Duodenal mucosa (tissue), 2 donors: ENCODE measurements around the gene MTMR1.

ENCODE experiments used
- H3K27ac ChIP-seq: one replicate; pipeline ENCODE4 v1.7.0; 2013; ENCODE audit warnings: low read depth, low read length
- H3K27me3 ChIP-seq, 2 donors: one replicate each; pipeline ENCODE4 v1.7.0; 2013; ENCODE audit warnings: low read length in 2 of 2, control low read depth in 1 of 2; ENCODE audit not compliant: insufficient read depth in 2 of 2, control insufficient read depth in 1 of 2
- H3K36me3 ChIP-seq, 2 donors: one replicate each; pipeline ENCODE4 v1.7.0; 2013; ENCODE audit warnings: low read length in 2 of 2, control low read depth in 1 of 2; ENCODE audit not compliant: insufficient read depth in 2 of 2, control insufficient read depth in 1 of 2
- H3K4me1 ChIP-seq, 2 donors: one replicate each; pipeline ENCODE4 v1.7.0; 2013; ENCODE audit warnings: low read length in 2 of 2, control low read depth in 1 of 2; ENCODE audit not compliant: insufficient read depth in 2 of 2, control insufficient read depth in 1 of 2
- H3K4me3 ChIP-seq, 2 donors: one replicate each; pipeline ENCODE4 v1.7.0; 2013; ENCODE audit warnings: low read length in 2 of 2, low read depth in 1 of 2
- H3K9ac ChIP-seq, 2 donors: one replicate each; pipeline ENCODE4 v1.7.0; 2013; ENCODE audit warnings: low read length in 2 of 2, low read depth in 1 of 2
- H3K9me3 ChIP-seq, 2 donors: one replicate each; pipeline ENCODE4 v1.7.0; 2013; ENCODE audit warnings: low read length in 2 of 2, control low read depth in 1 of 2; ENCODE audit not compliant: control insufficient read depth in 1 of 2

The MTMR1 gene

DNA sequence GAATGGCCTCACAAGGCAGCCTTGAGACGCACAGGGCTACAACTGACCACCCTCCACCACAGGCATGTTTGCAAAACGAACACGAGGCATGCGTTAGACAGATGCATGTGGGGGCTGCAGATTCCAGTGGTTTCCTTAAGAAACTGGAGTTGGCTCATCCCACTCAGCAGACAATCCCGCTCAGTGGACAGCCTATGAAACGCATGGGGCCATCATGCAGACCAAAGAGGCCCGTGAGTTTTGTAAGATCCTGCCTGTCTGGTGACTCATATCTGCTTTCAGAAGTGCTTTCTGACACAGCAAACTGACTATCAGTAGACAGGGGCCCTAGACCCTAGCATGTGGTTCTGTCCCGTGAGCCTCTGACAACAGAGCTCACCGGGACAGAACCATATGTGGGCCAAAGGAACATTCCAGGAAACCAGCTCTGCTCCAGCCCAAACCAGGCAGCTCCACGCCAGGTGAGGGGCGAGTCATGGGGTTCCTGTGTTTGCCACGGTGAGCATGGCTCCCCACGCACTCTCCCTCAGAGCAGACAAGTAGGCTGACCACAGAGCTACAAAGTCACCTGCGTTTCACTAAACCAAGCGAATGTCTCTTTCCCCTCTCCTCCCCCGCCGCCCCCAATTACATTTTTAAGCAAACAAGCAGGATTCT lies 74.4 kb downstream of the MTMR1 start:
- Histone ChIP-seq H3K4me3 (no peak overlapping the region), H3K4me1 (peaks cover 0 to 5% of the 10 kb centered on the region in 2 donors), H3K9me3 (no peaks in the 10 kb centered on the region), H3K36me3 (peaks cover 0 to 16% of the 10 kb centered on the region in 2 donors), H3K27me3 (no peaks in the 10 kb centered on the region), H3K27ac (no peak overlapping the region), H3K9ac (no peak overlapping the region)

DNA sequence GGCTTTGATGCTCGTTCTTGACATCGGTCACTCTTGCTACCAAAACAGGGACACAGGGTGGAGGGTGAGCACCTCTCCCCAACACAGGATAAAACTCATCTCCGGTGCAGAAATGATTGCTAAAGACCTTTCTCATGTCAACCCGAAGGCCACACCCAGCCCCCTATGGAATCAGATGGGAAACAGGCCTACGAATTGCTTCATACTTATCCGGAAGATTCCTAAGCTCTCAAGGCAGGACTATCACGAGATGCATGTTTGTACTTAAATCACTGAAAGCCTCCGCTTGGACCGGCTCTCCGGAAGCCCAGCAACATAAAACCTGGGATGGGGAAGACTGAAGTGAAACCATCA lies 74.9 kb downstream of the MTMR1 start:
- no peak overlapping the region for H3K9ac ChIP-seq
- no peaks in the 10 kb centered on the region for H3K9me3 ChIP-seq
- peaks cover 0 to 14% of the 10 kb centered on the region in 2 donors for H3K36me3 ChIP-seq
- H3K4me3 ChIP-seq, result no peak overlapping the region
- no peak overlapping the region for H3K27ac ChIP-seq
- H3K27me3 ChIP-seq, result no peaks in the 10 kb centered on the region
- peaks cover 0 to 5% of the 10 kb centered on the region in 2 donors for H3K4me1 ChIP-seq

DNA sequence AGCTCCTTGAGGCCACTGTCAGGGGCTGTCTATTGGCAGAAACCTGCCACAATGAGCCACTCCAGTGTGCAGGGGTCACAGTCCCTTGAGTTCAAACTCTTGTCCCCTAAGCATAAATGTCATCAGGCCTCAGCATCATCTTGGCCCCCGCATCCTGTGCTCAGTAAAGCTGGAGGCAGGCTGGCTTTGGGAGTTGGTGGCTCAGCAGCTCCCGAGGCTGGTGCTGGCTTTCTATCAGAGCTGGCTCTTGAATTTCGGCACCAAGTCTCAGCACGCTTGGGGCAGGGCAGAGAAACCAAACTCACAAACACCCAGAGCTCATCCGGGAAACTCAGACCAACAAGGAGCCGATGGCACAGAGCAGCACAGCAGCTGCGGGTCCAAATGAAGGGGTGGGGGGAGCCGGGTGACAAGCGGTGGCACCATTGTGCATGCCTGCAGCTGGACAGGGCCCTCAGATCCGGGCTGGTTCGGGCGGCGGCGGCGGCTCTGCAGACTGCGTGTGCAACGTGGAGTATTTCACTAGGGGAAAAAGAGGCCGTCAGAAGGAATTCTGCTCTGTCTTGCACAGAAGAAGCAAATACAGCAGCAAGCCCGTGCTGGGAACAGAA lies 75.5 kb downstream of the MTMR1 start:
- Histone ChIP-seq H3K36me3 (peaks cover 0 to 9% of the 10 kb centered on the region in 2 donors), H3K27ac (no peak overlapping the region), H3K9me3 (no peaks in the 10 kb centered on the region), H3K4me1 (peaks cover 0 to 5% of the 10 kb centered on the region in 2 donors), H3K4me3 (no peak overlapping the region), H3K27me3 (no peaks in the 10 kb centered on the region), H3K9ac (no peak overlapping the region)

DNA sequence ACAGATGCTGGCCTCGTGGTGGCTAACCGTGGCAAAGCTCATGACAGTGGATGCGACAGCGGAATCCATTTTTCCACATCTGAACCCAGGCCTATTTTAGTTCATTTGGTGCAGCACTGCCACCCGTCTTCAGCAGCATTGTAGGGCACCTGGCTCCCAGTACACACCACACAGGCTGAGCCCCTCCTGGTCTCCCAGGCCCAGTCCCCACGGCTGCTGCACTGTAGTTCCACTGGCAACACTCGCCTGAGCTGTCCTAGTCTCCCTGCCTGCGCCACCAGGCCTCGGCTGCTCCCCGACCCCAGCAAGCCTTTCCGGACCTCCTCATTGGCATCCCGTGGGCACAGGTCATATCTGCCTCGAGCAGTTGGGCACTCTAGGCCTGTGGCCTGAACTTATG lies 76.2 kb downstream of the MTMR1 start:
- Histone ChIP-seq H3K9ac (no peak overlapping the region), H3K27ac (no peak overlapping the region), H3K27me3 (no peaks in the 10 kb centered on the region), H3K36me3 (peaks cover 0 to 8% of the 10 kb centered on the region in 2 donors), H3K4me1 (peaks cover 0 to 5% of the 10 kb centered on the region in 2 donors), H3K9me3 (no peaks in the 10 kb centered on the region), H3K4me3 (no peak overlapping the region)

DNA sequence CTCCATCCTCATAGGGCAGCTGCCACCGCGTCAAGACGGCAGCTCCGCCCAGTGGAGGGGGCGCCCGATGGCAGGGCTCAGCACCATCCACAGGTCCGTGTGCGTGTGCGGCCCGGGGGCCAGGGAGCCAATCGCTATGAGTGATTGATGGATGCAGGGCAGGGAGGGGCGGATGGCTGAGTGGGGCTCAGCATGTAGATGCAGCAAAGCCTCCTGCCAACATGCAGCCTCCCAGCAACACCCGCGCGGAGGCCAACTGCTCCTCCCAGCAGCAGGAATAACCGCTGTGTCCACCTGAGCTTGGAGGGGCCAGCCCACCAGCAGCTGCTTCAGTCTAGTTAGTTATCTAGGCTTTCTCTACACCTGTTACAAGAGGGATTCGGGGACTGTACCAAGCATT lies 77.4 kb downstream of the MTMR1 start:
- H3K9ac ChIP-seq, result no peak overlapping the region
- peaks cover 0 to 5% of the 10 kb centered on the region in 2 donors for H3K4me1 ChIP-seq
- peaks cover 0 to 8% of the 10 kb centered on the region in 2 donors for H3K36me3 ChIP-seq
- H3K27me3 ChIP-seq, result no peaks in the 10 kb centered on the region
- H3K27ac ChIP-seq, result no peak overlapping the region
- no peaks in the 10 kb centered on the region for H3K9me3 ChIP-seq
- no peak overlapping the region for H3K4me3 ChIP-seq

DNA sequence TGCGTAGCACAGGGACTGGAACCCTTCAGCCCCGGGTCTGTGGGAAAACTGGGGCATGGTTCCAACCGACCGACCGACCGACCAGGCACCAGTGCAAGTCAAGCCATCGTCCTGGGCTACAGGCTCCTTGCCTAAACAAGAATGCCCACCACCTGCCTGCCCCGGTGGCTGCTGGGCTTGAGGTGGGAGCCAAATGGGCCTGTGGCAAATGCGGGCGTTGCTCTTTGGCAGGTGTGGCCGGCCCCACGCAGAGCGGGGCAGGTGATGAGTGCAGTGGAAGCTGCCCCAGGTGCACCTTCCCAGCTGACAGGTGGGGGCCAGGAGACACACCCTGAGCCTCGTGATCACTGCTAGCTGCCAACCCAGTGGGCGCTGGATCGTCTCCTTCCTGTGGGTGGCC lies 77.9 kb downstream of the MTMR1 start:
- Histone ChIP-seq H3K9ac (no peak overlapping the region), H3K36me3 (peaks cover 0 to 8% of the 10 kb centered on the region in 2 donors), H3K4me3 (no peak overlapping the region), H3K27ac (no peak overlapping the region), H3K4me1 (peaks cover 0 to 5% of the 10 kb centered on the region in 2 donors), H3K27me3 (no peaks in the 10 kb centered on the region), H3K9me3 (no peaks in the 10 kb centered on the region)

DNA sequence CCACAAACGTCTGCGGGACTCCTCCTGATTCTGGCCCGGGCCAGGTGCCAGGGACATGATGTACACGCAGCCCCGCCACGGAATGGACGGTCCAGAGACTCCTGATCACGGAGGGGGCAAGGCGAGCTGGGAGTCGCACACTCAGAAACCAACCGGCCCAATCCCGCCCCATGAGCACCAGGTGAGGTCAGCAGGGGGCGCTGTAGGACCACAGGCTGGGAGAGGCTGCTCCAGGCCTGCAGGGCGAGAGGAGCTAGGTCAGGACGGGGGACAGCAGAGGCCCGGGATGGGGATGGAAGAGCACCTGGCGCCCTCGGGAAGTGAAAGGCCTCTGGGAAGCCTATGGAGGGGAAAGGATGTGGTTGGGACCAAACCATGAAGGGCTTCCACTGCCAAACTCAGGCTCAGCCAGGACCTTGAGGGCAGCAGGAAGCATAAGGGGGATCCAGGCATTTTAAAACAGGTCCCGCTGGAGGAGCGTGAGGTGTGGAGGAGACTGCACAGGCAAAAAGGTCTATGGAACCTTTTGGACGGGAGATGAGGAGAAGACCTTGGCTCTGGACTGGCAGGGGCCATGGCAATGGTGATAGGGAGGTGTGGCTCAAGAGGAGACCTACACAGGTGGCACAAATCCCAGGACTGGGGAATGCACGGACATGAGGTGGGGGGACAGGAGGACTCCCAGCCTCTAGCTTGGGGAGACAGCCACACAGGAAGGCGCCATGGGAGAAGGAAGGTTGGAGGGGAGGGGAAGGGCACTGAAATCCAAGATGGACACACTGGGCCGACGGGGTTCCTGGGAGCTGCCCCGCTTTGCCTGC lies 79.2 kb downstream of the MTMR1 start:
- Histone ChIP-seq H3K9me3 (no peaks in the 10 kb centered on the region), H3K36me3 (peaks cover 0 to 8% of the 10 kb centered on the region in 2 donors), H3K27me3 (no peaks in the 10 kb centered on the region), H3K4me1 (peaks cover 0 to 1% of the 10 kb centered on the region in 2 donors), H3K27ac (no peak overlapping the region), H3K9ac (no peak overlapping the region), H3K4me3 (no peak overlapping the region)

DNA sequence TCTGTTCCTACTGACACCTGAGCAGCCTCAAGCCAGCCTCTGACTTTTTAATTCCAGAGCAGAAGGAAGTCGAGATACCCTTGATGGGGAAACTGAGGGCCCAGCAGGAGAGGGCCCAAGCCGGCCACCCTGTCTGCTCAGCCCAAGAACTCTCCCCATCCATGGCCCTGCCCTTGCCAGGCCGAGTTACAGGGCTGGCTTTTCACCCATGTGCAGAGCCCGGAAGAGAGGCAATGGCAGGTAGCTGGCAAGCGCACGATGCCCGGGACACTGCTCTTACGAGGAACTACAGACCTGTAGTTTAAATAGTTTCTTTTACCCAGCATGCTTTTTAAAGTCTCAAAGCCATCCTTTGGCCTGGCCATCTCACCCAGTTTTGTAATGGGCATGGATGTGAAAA lies 79.9 kb downstream of the MTMR1 start:
- H3K36me3 ChIP-seq, result peaks cover 0 to 8% of the 10 kb centered on the region in 2 donors
- no peak overlapping the region for H3K27ac ChIP-seq
- H3K4me1 ChIP-seq, result no peaks in the 10 kb centered on the region
- no peaks in the 10 kb centered on the region for H3K9me3 ChIP-seq
- no peak overlapping the region for H3K9ac ChIP-seq
- H3K27me3 ChIP-seq, result no peaks in the 10 kb centered on the region
- H3K4me3 ChIP-seq, result no peak overlapping the region

DNA sequence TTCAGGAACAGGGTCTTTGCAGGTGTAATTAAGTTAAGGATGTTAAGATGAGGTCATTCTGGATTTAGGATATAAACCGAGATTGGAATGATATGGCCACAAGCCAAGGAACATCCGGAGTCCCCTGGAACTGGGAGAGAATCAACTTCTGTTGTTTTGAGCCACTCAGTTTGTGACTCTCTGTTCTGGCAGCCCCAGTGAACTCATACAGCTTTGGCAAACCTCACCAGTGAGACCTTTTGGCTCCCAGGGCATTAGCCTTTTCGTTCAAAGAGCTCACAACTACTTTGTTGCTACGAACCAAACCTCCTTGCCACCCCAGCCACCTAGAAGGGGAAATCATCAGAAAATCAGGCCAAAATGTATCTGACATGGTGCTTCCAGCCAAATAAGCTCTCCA lies 80.4 kb downstream of the MTMR1 start:
- Histone ChIP-seq H3K36me3 (peaks cover 0 to 8% of the 10 kb centered on the region in 2 donors), H3K27ac (no peak overlapping the region), H3K9ac (no peak overlapping the region), H3K27me3 (no peaks in the 10 kb centered on the region), H3K4me1 (no peaks in the 10 kb centered on the region), H3K9me3 (no peaks in the 10 kb centered on the region), H3K4me3 (no peak overlapping the region)
